Ovary (tissue), 9 donors: ENCODE data around the gene FGGY. TPM values are rescaled to one million over a fixed set of nuclear protein-coding genes. Genes with fewer than 3 reads are reported as not detected.

ENCODE experiments used
- DNase-seq, 5 donors: peaks; one replicate each; pipeline ENCODE4 v3.0.0-alpha.2; 2019 to 2020
- H3K27ac ChIP-seq, 2 donors: fragments of 200-600 bp; one replicate each; pipeline versions ENCODE4 v1.5.1 to v1.8.0; 2019 to 2022
- H3K27me3 ChIP-seq: fragments of 200-600 bp; one replicate; pipeline ENCODE4 v1.8.0; 2022
- H3K36me3 ChIP-seq: fragments of 200-600 bp; sonication (generic); one replicate; pipeline ENCODE4 v1.5.1; 2019
- H3K4me1 ChIP-seq: one replicate; pipeline ENCODE4 v1.8.1; 2013; ENCODE audit warnings: mild to moderate bottlenecking, moderate library complexity; ENCODE audit not compliant: insufficient read depth
- H3K4me3 ChIP-seq: fragments of 200-600 bp; sonication (generic); one replicate; pipeline ENCODE4 v1.5.1; 2017
- H3K9me3 ChIP-seq, 2 donors: fragments of 200-600 bp in 1 of 2; sonication (generic) in 1 of 2; one replicate each; pipeline versions ENCODE4 v1.5.1 to v1.8.1; 2013 to 2019; ENCODE audit warnings: mild to moderate bottlenecking in 1 of 2, moderate library complexity in 1 of 2
- EP300 ChIP-seq: sonication (generic); formaldehyde crosslinking; IDR thresholded peaks from one replicate; pipeline ENCODE4 v1.6.1; 2017; ENCODE audit warnings: antibody characterized with exemption
- POLR2A ChIP-seq: fragments of 450-650 bp; IDR thresholded peaks from one replicate; pipeline ENCODE4 v1.6.1; 2017; ENCODE audit warnings: antibody characterized with exemption, mild to moderate bottlenecking, moderate library complexity
- WGBS, 3 donors: extraction: QIAGEN DNeasy Blood & Tissue Kit in 1 of 3; methylation state at CpG; one replicate each; pipeline versions ENCODE4 v1.1.5 to v1.1.7; 2013 to 2017; 5-methylcytosine and 5-hydroxymethylcytosine counted together
- intact Hi-C, 4 donors: fragments of 100-400 bp; cut with DNase I; formaldehyde crosslinking; loops; one replicate each; pipeline versions ENCODE4 v1.11.0 to v1.15.1; 2022 to 2023
- polyA plus RNA-seq, 2 donors: library from polyadenylated mRNA; stranded (reverse); fragments of 200-250 nt in 1 of 2; fragments of 350-450 nt in 1 of 2; fragmentation: Illumina TruSeq in 1 of 2; extraction: RNeasy Lipid Tissue Mini Kit (QIAGEN cat#74804) in 1 of 2; gene quantifications; one replicate each; pipeline ENCODE4 v1.2.3, GENCODE V29; 2013 to 2014
- total RNA-seq, 7 donors: library from RNA; depleted of rRNA in 2 of 7; stranded (reverse); fragments of >200 nt in 2 of 7; fragmentation: NEBNext Ultra II Directional in 3 of 7; extraction: Animal tissue kit (Norgen Biotek cat#: 25700) in 3 of 7; gene quantifications; one replicate each; pipeline versions ENCODE4 v1.1.0 to v1.2.4, GENCODE V29; 2016 to 2023
- TF ChIP-seq, protein P1 (sequence below), 3 donors: fragments of 450-650 bp in 2 of 3; fragments of 200-600 bp in 1 of 3; IDR thresholded peaks; one replicate each; pipeline versions ENCODE4 v1.5.1 to v1.8.0; 2016 to 2022; ENCODE audit warnings: antibody characterized with exemption in 3 of 3, mild to moderate bottlenecking in 1 of 3
- donor health status: DM: no; HTN: no; CAD: no; lungs with moderate emphysema.
- donor health status: DM: no; HTN: no; CAD: no.
- donor health status: Bipolar disorder and iron deficiency.
- donor health status: DM: yes; HTN: yes; CAD: no.
- donor health status: DM: no; HTN: no; CAD: no.
- donor health status: DM: yes; HTN: yes; CAD: no.

Gene FGGY
- total and polyA plus RNA-seq, 9 donors, result 7.9 to 62.0 (median 44.7) TPM

GRCh38 chr1:59738152-59738551 is 441.3 kb downstream of the FGGY start:
- intact Hi-C loops, result no loop called here
- no peak overlapping the region for H3K27ac ChIP-seq

DNA sequence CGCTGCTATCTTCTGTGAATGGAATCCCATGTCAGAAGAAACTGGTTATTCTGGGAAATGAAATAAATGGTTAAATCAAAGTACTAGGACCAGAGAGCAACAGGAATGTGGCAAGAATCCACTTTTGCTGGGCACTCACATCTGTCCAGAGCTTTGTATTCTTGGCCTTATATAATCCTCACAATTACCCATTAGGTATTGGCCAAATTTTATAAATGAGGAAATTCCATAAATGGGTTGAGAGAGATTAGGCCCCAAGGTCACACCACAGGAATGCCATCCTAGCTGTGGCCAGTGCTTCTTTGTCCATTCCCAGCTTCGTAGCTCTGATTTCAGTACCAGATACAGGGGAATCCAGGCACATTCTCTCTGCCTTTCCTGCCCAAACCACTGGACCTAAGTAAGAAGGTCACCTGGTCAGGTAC is 441.7 kb downstream of the FGGY start:
- H3K27ac ChIP-seq, result no peak overlapping the region
- no peaks in the 10 kb centered on the region for H3K9me3 ChIP-seq
- DNase-seq, result no peak
- TF ChIP-seq, protein P1, sequence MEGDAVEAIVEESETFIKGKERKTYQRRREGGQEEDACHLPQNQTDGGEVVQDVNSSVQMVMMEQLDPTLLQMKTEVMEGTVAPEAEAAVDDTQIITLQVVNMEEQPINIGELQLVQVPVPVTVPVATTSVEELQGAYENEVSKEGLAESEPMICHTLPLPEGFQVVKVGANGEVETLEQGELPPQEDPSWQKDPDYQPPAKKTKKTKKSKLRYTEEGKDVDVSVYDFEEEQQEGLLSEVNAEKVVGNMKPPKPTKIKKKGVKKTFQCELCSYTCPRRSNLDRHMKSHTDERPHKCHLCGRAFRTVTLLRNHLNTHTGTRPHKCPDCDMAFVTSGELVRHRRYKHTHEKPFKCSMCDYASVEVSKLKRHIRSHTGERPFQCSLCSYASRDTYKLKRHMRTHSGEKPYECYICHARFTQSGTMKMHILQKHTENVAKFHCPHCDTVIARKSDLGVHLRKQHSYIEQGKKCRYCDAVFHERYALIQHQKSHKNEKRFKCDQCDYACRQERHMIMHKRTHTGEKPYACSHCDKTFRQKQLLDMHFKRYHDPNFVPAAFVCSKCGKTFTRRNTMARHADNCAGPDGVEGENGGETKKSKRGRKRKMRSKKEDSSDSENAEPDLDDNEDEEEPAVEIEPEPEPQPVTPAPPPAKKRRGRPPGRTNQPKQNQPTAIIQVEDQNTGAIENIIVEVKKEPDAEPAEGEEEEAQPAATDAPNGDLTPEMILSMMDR (IDR thresholded peaks at IDR 0.05), result no peak
- TF ChIP-seq POLR2A (no peak), EP300 (no peak)
- intact Hi-C loops, result no loop called here
- no peaks in the 10 kb centered on the region for H3K27me3 ChIP-seq
- peaks cover 5% of the 10 kb centered on the region for H3K4me1 ChIP-seq
- 36 to 61% (median 47%) methylated on average over 2 of the region's 2 CpGs for WGBS, 3 donors
- no peak overlapping the region for H3K4me3 ChIP-seq
- H3K36me3 ChIP-seq, result no peaks in the 10 kb centered on the region

More at GRCh38 chr1:59738152-59738551, 441.3 kb downstream of the FGGY start:
- peaks cover 4% of the 10 kb centered on the region for H3K4me1 ChIP-seq
- no peaks in the 10 kb centered on the region for H3K9me3 ChIP-seq
- no peaks in the 10 kb centered on the region for H3K36me3 ChIP-seq
- no peak for TF ChIP-seq EP300
- 14 to 44% (median 25%) methylated on average over 3 of the region's 3 CpGs for WGBS, 3 donors
- no peak for DNase-seq
- H3K27me3 ChIP-seq, result no peaks in the 10 kb centered on the region
- no peak overlapping the region for H3K4me3 ChIP-seq

DNA sequence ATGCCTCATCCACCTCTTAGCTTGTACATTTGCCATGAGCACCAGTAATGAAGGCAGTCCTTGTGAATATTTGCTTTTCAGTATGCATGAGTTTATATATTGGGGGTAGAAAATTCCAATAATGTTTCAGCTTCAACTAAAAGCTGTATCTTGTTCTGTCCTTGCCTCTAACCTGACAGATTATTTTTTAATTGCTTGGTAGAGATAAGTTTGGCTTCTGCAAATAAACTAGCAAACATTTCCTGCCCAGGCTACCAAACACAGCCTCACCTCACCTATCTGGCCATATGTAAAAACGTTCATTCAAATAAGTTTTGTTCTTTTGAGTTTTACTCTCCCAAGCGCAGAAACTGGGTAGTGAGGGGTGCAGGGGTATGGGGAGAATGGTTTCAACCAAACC is 442.2 kb downstream of the FGGY start:
- Histone ChIP-seq H3K27me3 (no peaks in the 10 kb centered on the region), H3K27ac (no peak overlapping the region), H3K4me1 (peaks cover 4% of the 10 kb centered on the region), H3K36me3 (no peaks in the 10 kb centered on the region), H3K9me3 (no peaks in the 10 kb centered on the region), H3K4me3 (no peak overlapping the region)
- intact Hi-C loops, result no loop called here
- DNase-seq, result no peak
- TF ChIP-seq EP300, result no peak
- TF ChIP-seq, protein P1 (IDR thresholded peaks at IDR 0.05), result no peak
- no peak for TF ChIP-seq POLR2A
- 76 to 84% (median 80%) methylated on average over 2 of the region's 2 CpGs for WGBS, 3 donors

GRCh38 chr1:59742526-59742925 is 445.6 kb downstream of the FGGY start:
- peaks cover 6% of the 10 kb centered on the region for H3K4me1 ChIP-seq
- no peak overlapping the region for H3K4me3 ChIP-seq
- H3K36me3 ChIP-seq, result no peaks in the 10 kb centered on the region
- 28 to 42% (median 32%) methylated on average over 2 of the region's 2 CpGs for WGBS, 3 donors
- H3K27ac ChIP-seq, result no peak overlapping the region
- no peak for DNase-seq
- H3K9me3 ChIP-seq, result no peaks in the 10 kb centered on the region
- intact Hi-C loops, result no loop called here
- H3K27me3 ChIP-seq, result no peaks in the 10 kb centered on the region
- no peak for TF ChIP-seq POLR2A
- no peak for TF ChIP-seq EP300
- TF ChIP-seq, protein P1 (IDR thresholded peaks at IDR 0.05), result no peak

- Histone ChIP-seq H3K36me3 (no peaks in the 10 kb centered on the region), H3K27ac (no peak overlapping the region), H3K9me3 (no peaks in the 10 kb centered on the region), H3K4me1 (peaks cover 6% of the 10 kb centered on the region), H3K27me3 (no peaks in the 10 kb centered on the region), H3K4me3 (no peak overlapping the region)
- intact Hi-C loops, result no loop called here
- DNase-seq, result no peak
- WGBS, 3 donors, result 47 to 52% (median 48%) methylated on average over 3 of the region's 3 CpGs
- TF ChIP-seq POLR2A (no peak), EP300 (no peak)
- TF ChIP-seq, protein P1 (IDR thresholded peaks at IDR 0.05), result no peak
Observed at GRCh38 chr1:59743324-59744091, 446.6 kb downstream of the FGGY start.
